Mucosa of rectum (tissue), 2 donors: ENCODE measurements around the gene SBF1.

Source experiments
- H3K27ac ChIP-seq, 2 donors: one replicate each; pipeline ENCODE4 v1.7.0; 2013; ENCODE audit warnings: inconsistent platforms in 2 of 2, low read depth in 2 of 2, low read length in 2 of 2
- H3K27me3 ChIP-seq, 2 donors: one replicate each; pipeline ENCODE4 v1.7.0; 2013; ENCODE audit warnings: low read length in 2 of 2; ENCODE audit not compliant: control insufficient read depth in 2 of 2, insufficient read depth in 2 of 2
- H3K36me3 ChIP-seq, 2 donors: one replicate each; pipeline ENCODE4 v1.7.0; 2013; ENCODE audit warnings: low read length in 2 of 2; ENCODE audit not compliant: control insufficient read depth in 2 of 2, insufficient read depth in 2 of 2
- H3K4me1 ChIP-seq, 2 donors: one replicate each; pipeline ENCODE4 v1.7.0; 2013; ENCODE audit warnings: low read length in 2 of 2, mild to moderate bottlenecking in 1 of 2; ENCODE audit not compliant: control insufficient read depth in 2 of 2, insufficient read depth in 2 of 2
- H3K4me3 ChIP-seq, 2 donors: one replicate each; pipeline ENCODE4 v1.7.0; 2013; ENCODE audit warnings: low read length in 2 of 2
- H3K9ac ChIP-seq, 2 donors: one replicate each; pipeline ENCODE4 v1.7.0; 2013; ENCODE audit warnings: low read length in 2 of 2, low read depth in 1 of 2, mild to moderate bottlenecking in 1 of 2
- H3K9me3 ChIP-seq, 2 donors: one replicate each; pipeline ENCODE4 v1.7.0; 2013; ENCODE audit warnings: low read length in 2 of 2; ENCODE audit not compliant: control insufficient read depth in 2 of 2
- donor health status: healthy.
- donor health status: Normal muscosa, but diverticular disease.

SBF1 gene

DNA sequence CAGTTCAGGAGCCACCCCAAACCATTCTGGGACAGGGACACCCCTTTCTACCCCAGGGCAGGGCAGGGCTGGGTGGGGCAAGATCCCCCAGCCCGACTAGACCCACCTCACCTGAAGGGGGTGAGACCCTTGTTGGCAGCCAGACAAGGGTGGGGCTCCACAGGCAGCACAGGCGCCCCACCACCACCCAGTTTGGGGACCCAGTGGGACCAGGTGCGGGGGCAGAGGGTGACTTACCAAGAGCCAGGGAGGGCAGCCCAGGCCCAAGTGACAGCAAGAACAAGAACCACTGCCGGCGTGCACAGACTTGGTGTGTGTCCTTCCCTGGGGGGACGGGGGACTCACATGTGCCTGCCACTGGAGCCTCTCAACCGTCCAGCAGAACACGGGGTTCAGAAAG is 8.7 kb upstream of the SBF1 start:
- Histone ChIP-seq H3K27ac (no peak overlapping the region), H3K36me3 (no peaks in the 10 kb centered on the region), H3K9me3 (no peaks in the 10 kb centered on the region), H3K9ac (no peak overlapping the region), H3K4me3 (no peak overlapping the region), H3K27me3 (peaks cover 6 to 8% of the 10 kb centered on the region in 2 donors), H3K4me1 (peaks cover 13 to 21% of the 10 kb centered on the region in 2 donors)

DNA sequence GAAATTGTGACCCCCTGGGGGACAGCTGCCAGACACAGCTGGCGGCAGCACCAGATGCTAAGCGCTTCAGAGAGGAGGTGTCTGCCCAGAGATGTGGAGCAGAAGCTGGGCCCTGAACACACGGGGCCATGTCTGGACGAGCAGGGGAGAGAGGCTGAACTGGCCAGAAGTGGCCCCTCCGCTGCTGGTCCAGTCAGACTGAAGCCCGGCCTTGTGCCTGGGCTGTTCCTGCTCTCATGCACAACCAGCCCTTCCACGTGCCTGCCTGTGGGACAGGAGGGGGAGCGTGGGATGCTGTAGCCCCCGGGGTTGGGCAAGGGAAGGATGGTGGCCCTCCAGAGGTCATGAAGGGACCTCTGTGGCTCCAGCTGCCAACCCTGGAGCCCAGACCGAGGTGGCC is 8.3 kb upstream of the SBF1 start:
- H3K36me3 ChIP-seq: no peaks in the 10 kb centered on the region
- peaks cover 6 to 8% of the 10 kb centered on the region in 2 donors for H3K27me3 ChIP-seq
- no peak overlapping the region for H3K27ac ChIP-seq
- H3K9me3 ChIP-seq: no peaks in the 10 kb centered on the region
- H3K4me1 ChIP-seq: peaks cover 13 to 21% of the 10 kb centered on the region in 2 donors
- no peak overlapping the region for H3K9ac ChIP-seq
- H3K4me3 ChIP-seq: no peak overlapping the region

DNA sequence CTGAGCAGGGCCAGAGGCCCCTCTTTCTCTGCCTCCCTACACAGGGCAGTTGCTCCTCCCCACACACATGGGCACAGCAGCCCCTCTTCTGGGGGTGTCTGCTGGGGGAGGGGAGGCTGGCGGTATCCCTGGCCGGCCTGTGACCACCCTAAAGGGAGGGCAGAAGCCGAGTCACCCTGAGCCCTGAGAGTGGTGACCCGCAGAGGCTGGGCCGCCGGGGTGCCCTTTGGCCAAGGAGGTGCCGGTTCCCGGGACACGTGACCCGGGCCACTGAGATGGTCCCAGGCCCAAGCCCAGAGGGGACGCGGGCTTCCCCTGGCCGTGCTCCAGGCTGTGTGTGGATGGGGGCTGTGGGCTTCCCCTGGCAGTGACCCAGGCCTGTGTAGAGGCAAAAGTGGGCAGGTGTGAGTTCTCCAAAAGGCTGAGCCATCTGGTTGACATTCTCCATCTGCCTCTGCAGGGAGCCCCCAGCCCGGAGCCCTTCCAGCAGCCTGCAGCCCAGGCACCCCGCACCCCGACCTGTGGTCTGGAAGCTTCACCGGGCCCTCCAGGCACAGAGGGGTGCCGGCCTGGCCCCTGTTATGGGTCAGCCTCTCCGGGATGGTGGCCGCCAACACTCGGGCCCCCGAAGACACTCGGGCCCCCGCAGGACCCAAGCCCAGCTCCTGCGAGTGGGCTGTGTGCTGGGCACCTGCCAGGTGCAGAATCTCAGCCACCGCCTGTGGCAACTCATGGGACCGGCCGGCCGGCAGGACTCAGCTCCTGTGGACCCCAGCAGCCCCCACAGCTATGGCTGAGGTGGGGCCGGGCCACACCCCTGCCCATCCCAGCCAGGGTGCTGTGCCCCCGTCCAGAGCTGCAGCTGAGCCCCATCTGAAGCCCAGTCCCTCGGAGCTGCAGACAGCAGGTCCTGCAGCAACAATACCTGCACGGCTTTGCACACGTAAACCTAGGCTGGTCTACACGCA is 7.6 kb upstream of the SBF1 start:
- Histone ChIP-seq H3K27ac (no peak overlapping the region), H3K27me3 (peaks cover 6 to 8% of the 10 kb centered on the region in 2 donors), H3K4me1 (peaks cover 13 to 21% of the 10 kb centered on the region in 2 donors), H3K9me3 (no peaks in the 10 kb centered on the region), H3K4me3 (peak overlapping the region; percentile 52 to 54), H3K9ac (peak overlapping the region in 1 of 2 donors; percentile 57), H3K36me3 (no peaks in the 10 kb centered on the region)

DNA sequence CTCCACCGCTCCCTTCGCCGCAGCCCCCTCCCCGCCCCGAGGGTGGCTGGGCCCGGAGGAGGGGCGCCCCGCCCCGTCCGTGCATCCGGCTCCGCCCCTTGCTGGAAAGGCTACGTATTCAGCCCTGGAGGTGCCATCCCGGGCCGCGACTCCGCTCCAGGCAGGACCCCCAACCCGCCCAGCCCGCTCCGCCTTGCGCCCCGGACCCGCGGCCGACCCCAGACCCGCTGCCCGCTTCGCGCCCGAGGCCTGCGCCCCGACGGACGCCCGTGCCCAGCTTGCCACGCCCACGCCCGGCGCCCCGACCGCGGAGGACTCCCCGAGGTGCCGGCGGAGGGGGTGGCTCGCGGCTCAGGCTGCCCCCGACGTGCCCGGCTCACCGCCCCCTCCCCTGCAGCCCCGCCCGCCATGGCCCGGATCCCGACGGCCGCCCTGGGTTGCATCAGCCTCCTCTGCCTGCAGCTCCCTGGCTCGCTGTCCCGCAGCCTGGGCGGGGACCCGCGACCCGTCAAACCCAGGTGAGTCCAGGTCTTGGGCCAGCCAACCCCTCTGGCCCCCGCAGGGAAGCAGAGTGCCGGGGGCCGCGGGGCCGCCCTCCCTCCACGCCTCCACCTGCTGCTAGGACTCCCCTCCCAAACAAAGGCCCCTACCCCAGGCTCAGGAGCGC is 6.7 kb upstream of the SBF1 start, which contains the start of gene ADM2:
Gene ADM2, plus strand, starts transcription at position 104 of the 667 bp plus-strand sequence. Its CDS starts 305 bp downstream, at position 409.
- H3K27me3 ChIP-seq: peaks cover 6 to 8% of the 10 kb centered on the region in 2 donors
- no peaks in the 10 kb centered on the region for H3K9me3 ChIP-seq
- H3K36me3 ChIP-seq: no peaks in the 10 kb centered on the region
- peak within 1 kb of the TSS in 1 of 2 donors; percentile 57 for H3K9ac ChIP-seq
- peak within 1 kb of the TSS; percentile 52 to 54 for H3K4me3 ChIP-seq
- no peak within 1 kb of the TSS for H3K27ac ChIP-seq
- H3K4me1 ChIP-seq: peaks cover 13 to 21% of the 10 kb centered on the region in 2 donors

DNA sequence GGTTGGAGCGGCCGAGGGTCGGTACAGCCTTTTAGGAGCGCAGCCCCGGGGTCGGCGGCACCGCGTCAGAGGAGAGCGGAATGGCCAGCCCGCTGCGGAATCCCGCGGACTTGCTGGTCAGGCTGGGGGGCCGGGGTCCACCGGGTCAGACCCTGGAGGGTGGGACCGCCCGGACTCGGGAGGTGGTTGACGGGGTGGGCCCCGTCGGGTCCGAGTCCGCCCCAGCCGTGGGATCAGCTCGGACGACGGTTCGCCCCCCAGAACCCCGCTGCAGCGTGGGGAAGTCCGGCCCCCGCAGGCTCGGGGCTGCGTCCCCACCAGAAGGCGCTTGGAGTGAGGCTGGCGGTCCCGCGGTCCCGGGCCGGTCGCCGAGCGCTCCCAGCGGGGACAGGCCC is 6.2 kb upstream of the SBF1 start:
- H3K36me3 ChIP-seq: no peaks in the 10 kb centered on the region
- peaks cover 6 to 8% of the 10 kb centered on the region in 2 donors for H3K27me3 ChIP-seq
- peak overlapping the region in 1 of 2 donors; percentile 57 for H3K9ac ChIP-seq
- H3K27ac ChIP-seq: no peak overlapping the region
- H3K4me3 ChIP-seq: peak overlapping the region; percentile 20 to 54
- H3K4me1 ChIP-seq: peaks cover 13 to 21% of the 10 kb centered on the region in 2 donors
- H3K9me3 ChIP-seq: no peaks in the 10 kb centered on the region

DNA sequence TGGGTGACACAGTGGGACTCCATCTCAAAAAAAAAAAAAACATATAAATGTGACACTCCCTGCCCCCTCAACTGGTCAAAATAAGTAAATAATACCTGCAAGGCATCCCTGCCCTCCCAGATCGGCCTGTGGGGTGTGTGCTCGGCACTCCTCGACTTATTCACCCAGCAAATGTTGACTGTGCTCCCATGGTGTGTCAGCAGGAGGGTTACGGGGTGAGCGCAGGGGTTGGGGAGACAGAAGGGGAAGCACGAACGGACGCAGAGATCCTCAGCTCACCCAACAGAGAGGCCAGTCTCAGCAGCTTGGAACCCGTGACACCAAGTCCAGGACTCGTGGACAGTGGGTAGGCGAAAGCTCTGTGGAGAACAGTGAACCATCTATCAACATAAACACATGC is 4.9 kb upstream of the SBF1 start:
- H3K4me1 ChIP-seq: peaks cover 17 to 26% of the 10 kb centered on the region in 2 donors
- no peak overlapping the region for H3K27ac ChIP-seq
- H3K27me3 ChIP-seq: peaks cover 6 to 8% of the 10 kb centered on the region in 2 donors
- no peak overlapping the region for H3K4me3 ChIP-seq
- no peaks in the 10 kb centered on the region for H3K9me3 ChIP-seq
- no peaks in the 10 kb centered on the region for H3K36me3 ChIP-seq
- no peak overlapping the region for H3K9ac ChIP-seq

DNA sequence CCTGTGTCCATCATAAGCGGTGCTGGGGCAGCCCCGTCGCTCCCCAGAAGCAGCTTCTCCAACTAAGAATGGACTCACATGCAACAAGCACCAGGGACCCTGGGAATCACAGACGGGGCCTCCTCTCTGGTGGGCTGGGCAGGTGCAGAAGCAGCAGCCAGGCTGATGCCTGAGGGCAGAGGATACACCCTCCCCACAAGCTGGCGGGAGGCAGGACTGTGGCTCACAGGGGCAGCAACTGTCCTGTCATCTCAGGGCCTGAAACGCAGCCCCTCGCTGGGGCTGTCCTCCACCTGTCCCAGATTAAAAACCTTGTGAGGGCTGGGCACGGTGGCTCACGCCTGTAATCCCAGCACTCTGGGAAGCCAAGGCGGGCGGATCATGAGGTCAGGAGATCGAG is 3.1 kb upstream of the SBF1 start:
- Histone ChIP-seq H3K9ac (no peak overlapping the region), H3K27ac (no peak overlapping the region), H3K9me3 (no peaks in the 10 kb centered on the region), H3K27me3 (peaks cover 6 to 8% of the 10 kb centered on the region in 2 donors), H3K36me3 (no peaks in the 10 kb centered on the region), H3K4me1 (peaks cover 24 to 25% of the 10 kb centered on the region in 2 donors), H3K4me3 (no peak overlapping the region)

DNA sequence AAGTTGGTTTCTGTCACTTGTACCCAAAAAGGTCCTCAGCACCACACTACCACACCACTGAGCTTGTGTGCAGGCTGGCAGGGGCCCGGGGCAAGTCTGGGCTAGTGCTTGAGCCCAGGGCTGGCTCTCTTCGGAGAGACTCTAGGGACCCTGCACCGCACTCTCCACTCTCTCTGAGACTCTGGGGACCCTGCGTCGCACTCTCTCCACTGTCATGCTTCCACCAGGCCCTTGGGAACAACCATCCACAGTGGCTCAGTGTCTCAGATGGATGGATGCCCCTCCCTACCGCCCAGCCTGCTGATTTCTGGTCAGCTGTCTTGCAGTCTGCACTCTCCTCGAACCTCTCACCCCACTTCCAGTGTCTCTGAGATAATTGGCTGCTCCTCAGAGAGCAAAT is 2.0 kb upstream of the SBF1 start:
- no peaks in the 10 kb centered on the region for H3K9me3 ChIP-seq
- peaks cover 0 to 2% of the 10 kb centered on the region in 2 donors for H3K36me3 ChIP-seq
- H3K9ac ChIP-seq: no peak overlapping the region
- H3K27ac ChIP-seq: no peak overlapping the region
- peaks cover 32% of the 10 kb centered on the region in 2 donors for H3K4me1 ChIP-seq
- H3K27me3 ChIP-seq: peaks cover 6 to 7% of the 10 kb centered on the region in 2 donors
- H3K4me3 ChIP-seq: no peak overlapping the region

DNA sequence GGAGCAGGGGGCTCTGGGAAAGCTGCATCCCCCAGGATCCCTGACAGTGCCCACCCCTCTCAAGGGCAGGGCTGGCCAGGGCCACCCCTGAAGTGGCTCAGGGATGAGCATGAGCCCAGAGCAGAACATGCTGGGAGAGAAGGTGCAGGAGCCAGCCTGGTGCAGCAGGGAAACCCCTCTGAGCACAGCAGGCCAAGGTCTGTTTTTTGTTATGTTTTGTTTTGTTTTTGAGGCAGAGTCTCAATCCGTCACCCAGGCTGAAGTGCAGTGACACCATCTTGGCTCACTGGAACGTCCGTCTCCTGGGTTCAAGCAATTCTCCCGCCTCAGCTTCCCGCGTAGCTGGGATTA is 792 bp upstream of the SBF1 start:
- H3K27ac ChIP-seq: no peak overlapping the region
- peaks cover 0 to 2% of the 10 kb centered on the region in 2 donors for H3K36me3 ChIP-seq
- H3K4me1 ChIP-seq: peaks cover 39% of the 10 kb centered on the region in 2 donors
- H3K9ac ChIP-seq: peak overlapping the region; percentile 63 to 84
- H3K27me3 ChIP-seq: peaks cover 6 to 7% of the 10 kb centered on the region in 2 donors
- peak overlapping the region; percentile 67 to 68 for H3K4me3 ChIP-seq
- H3K9me3 ChIP-seq: no peaks in the 10 kb centered on the region
